HG02970 (cell line): ENCODE results near the gene CSNK1G1.
"Not testable (repeated sequence)": the region's sequence is repeated elsewhere in the genome, so short reads cannot be mapped to it uniquely, and the experiment has no call there.

Experiments
- ATAC-seq: cut with Tn5 transposase; IDR thresholded peaks from one replicate; pipeline ENCODE4 v1.9.1; 2021; ENCODE audit warnings: mild to moderate bottlenecking, moderate library complexity, moderate number of reproducible peaks; ENCODE audit not compliant: unreplicated experiment, low FRiP score

The CSNK1G1 gene

GRCh38 chr15:64141798-64142512 is 214.0 kb downstream of the CSNK1G1 start:
- ATAC-seq = no peak

GRCh38 chr15:64138331-64138941 is 217.5 kb downstream of the CSNK1G1 start:
- no peak for ATAC-seq

DNA sequence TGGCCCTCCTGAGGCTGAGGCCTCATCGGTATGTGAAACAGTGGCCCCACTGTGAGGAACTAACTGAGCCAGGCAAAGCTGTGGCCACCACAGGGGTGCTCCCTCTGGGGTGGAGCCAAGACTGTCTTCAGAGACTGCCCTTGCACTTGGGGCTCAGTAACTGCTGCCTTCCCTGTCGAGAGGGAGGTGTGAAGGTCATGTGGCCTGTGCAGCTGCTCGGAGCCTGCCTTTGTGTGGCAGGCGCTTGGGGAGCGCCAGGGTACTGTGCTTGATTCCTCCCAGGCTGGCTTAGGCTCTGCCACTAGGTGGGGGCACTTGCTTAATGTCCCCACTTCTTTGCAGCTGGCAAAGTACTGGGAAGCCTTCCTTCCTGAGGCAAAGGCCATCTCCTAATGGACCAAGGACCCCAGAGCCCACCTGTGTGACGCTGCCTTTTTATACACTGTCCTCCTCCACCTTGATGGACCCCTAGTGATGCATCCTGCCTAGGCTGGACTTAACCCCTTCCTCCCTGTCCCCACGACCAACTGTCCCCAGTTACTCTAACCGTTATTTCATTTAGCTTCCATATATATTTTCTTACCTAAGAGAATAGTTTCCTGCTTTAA is 218.6 kb downstream of the CSNK1G1 start:
- ATAC-seq = no peak

GRCh38 chr15:64136347-64136746 is 219.6 kb downstream of the CSNK1G1 start:
- ATAC-seq = no peak

GRCh38 chr15:64134345-64134829 is 221.6 kb downstream of the CSNK1G1 start:
- no peak for ATAC-seq

DNA sequence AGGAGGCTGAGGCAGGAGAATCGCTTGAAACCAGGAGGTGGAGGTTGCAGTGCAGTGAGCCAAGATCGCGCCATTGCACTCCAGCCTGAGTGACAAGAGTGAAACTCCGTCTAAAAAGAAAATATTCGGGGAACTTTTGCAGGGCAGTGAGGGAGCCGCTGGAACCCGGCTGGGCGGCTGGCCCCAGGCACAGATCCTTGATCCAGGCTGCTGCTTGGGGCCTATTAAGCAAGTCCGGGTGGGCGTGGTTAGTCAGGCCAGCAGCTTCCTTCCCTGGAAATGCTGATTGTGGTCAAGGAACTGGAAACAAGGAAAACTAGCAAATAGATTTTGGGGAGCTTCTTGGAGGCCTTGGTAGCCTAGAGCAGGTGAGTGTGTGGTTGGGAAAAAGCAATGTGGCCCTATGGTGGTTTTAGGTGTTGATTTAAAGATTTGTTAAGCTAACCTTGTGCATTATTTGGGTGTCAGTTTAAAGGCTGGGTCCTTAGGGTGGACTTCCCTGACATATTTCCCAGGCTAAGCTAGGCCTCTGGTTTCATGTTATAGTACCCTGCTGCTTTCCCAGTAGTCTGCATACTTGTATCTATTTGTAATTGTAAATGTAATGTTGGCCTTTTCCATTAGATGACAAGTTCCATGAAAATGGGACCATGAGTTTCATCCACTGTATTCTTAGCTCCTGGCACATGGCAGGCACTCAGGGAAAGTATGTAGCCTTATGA is 222.2 kb downstream of the CSNK1G1 start:
- no peak for ATAC-seq

GRCh38 chr15:64132217-64132616 is 223.8 kb downstream of the CSNK1G1 start:
- ATAC-seq = no peak

DNA sequence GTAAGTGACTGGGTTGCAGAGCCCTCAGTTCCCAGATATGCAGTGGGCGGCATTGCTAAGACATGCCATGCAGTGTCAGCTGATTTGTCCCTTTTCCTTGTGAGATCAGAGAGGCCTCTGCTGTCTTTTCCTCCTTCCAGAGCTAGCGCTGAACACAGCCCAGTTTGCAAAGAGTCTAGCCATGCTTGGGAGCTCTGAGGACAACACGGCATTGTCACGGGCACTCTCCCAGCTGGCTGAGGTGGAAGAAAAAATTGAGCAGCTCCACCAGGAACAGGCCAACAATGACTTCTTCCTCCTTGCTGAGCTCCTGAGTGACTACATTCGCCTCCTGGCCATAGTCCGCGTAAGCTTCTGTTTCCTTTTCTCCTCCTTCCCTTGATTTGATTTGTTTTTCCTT is 224.4 kb downstream of the CSNK1G1 start:
- ATAC-seq = no peak

DNA sequence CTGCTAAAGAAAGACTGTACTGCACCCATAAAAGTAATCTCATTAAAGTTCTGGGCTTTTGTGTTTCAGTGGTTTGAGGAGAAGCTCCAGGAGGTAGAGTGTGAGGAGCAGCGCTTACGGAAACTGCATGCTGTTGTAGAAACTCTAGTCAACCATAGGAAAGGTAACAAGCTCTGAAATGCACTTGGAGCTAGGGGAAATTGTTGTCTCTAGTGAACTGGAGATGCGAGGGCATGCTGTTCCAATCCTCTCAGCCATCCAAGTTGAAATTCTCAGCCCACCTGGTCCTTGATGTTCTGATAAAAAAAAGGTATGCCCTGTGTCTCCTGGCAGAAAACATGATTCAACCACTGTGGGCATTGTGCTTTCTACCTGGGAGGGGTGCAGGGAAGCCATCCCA is 225.8 kb downstream of the CSNK1G1 start:
- no peak for ATAC-seq

DNA sequence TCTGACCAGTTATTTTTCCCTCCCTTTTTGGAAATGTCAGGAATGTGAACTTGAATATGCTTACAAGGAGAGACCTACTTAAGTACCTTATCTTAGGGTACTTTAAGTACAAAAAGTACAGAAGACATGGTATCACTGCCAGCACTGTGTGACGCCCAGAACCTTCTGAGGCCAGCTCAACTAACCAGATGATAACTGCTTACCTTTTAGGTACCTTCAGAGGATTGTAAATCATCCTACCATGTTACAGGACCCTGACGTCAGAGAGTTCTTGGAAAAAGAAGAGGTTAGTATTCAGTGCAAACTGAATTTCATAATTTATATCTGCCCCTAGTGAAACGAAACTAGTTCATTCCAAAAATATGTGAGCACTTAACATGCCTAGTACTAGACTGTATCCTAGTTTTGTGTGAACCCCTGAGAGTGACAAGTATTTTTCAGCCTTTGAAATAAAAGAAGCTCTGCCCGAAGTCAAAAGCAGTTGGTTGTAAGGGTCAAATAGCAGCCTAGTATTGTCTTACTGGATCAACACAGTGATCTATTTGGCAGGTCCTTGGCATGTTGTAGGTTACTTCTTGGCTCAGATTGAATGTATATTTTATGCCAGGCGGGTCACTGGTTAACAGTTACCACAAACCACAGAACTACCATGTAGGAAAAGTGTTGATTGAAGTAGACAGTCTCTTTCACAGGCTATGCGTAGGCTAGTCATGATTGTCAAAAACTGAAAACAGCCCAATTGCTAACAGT is 228.3 kb downstream of the CSNK1G1 start:
- ATAC-seq = no peak

- ATAC-seq = no peak
These were observed 230.0 kb downstream of the CSNK1G1 start for GRCh38 chr15:64125978-64126377.

GRCh38 chr15:64122936-64123351 is 233.0 kb downstream of the CSNK1G1 start:
- ATAC-seq = no peak

DNA sequence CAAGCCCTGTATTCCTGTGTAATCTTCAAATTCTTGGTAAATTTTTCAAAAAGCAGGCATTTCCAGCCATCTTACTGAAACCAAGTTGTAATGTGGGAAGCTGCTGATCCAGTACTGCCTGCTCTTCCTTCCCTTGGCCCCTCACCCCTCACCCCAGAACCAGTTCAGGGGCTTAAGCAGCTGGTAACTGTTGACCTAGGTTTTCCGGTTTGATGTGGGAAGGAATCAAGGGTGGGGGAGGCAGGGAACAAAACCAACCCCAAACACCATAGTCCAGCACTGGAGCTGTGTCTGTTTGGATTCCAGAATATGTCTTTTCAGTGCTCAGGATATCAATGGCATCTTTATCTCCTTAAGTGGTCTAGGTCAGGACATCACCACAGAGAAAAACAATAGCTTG is 233.5 kb downstream of the CSNK1G1 start:
- ATAC-seq = no peak

DNA sequence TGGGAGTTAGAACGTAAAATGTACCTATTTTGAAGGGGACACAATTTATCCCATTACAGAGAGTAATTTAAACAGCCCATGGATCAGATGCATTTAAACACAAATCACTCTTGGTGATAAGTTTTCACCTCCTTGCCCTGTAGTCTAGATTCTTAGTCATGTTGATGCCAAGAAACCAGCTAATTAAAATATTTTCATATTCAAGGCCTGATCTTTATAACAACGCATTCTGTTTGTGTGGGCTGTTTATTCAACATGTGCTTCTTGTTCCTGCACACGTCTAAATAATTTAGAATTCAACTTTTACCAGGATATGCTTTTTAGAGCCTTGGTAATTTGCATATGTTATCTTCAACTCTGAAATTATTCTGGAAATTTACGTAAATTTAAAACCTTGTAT is 234.4 kb downstream of the CSNK1G1 start:
- ATAC-seq = no peak

GRCh38 chr15:64120322-64120721 is 235.7 kb downstream of the CSNK1G1 start:
- ATAC-seq = not testable (repeated sequence)

DNA sequence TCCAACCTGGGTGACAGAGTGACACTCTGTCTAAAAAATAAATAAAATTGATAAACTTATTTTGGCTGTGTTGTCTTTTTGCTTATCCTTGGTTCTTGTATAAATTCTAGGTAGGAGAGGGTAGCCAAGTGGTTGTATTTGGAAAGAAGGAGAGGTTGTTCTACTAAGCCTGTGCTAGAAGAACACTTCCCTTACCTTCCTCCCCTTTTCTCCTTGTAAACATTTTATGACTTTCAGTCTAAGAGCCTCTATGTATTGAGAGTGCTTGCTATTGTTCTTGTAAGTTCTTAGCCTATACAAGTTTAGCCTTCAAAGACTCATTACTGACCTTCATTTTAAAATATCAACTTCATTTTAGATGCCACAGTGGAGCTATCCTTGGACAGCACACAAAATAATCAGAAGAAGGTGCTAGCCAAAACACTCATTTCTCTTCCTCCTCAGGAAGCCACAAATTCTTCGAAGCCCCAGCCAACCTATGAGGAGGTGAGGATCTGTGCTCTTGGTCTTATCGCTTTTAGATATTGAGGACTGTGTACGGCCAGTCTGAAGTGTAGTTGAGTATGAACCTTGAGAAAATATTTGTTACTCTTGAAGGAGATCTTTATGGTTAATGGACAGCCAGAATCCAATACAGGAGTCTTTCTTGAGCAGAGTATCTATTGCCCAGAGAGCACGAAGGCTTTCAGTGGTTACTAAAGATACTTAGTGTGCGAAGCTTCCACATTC is 238.1 kb downstream of the CSNK1G1 start:
- ATAC-seq = no peak
